Kidney (tissue), 14 donors: ENCODE measurements around the gene ITSN2. TPM values are rescaled to one million over a fixed set of nuclear protein-coding genes. Genes with fewer than 3 reads are reported as not detected.

Experiments used
- DNase-seq, 5 donors: peaks; one replicate each; pipeline ENCODE4 v3.0.0-alpha.2; 2013 to 2020
- FAIRE-seq: peaks from 2 replicates; lab custom pipeline; 2012; peaks lifted over from hg19 to GRCh38; lab: Jason Lieb, UNC
- H3K27ac ChIP-seq, 2 donors: one replicate each; pipeline ENCODE4 v1.7.0; 2013; ENCODE audit warnings: low read depth in 2 of 2, low read length in 2 of 2, inconsistent platforms in 1 of 2
- H3K27me3 ChIP-seq: one replicate; pipeline ENCODE4 v1.7.1; 2013; ENCODE audit warnings: low read length, inconsistent platforms; ENCODE audit not compliant: control insufficient read depth, insufficient read depth
- H3K36me3 ChIP-seq, 3 donors: one replicate each; pipeline versions ENCODE4 v1.7.0 to v1.7.1; 2013; ENCODE audit warnings: low read length in 3 of 3, control low read depth in 1 of 3, inconsistent platforms in 1 of 3; ENCODE audit not compliant: insufficient read depth in 3 of 3, control insufficient read depth in 2 of 3
- H3K4me1 ChIP-seq, 3 donors: one replicate each; pipeline versions ENCODE4 v1.7.0 to v1.7.1; 2013; ENCODE audit warnings: low read length in 3 of 3, inconsistent platforms in 1 of 3, low read depth in 1 of 3; ENCODE audit not compliant: control insufficient read depth in 2 of 3, insufficient read depth in 2 of 3
- H3K4me3 ChIP-seq, 3 donors: one replicate each; pipeline versions ENCODE4 v1.7.0 to v1.8.1; 2013; ENCODE audit warnings: low read length in 3 of 3, control low read depth in 1 of 3, inconsistent platforms in 1 of 3
- H3K9ac ChIP-seq, 3 donors: one replicate each; pipeline versions ENCODE4 v1.7.0 to v1.7.1; 2013; ENCODE audit warnings: low read length in 3 of 3, control low read depth in 1 of 3, inconsistent platforms in 1 of 3
- H3K9me3 ChIP-seq, 3 donors: one replicate each; pipeline versions ENCODE4 v1.7.0 to v1.7.1; 2013; ENCODE audit warnings: low read length in 3 of 3, control low read depth in 1 of 3, inconsistent platforms in 1 of 3; ENCODE audit not compliant: control insufficient read depth in 2 of 3, insufficient read depth in 1 of 3
- intact Hi-C: fragments of 100-400 bp; cut with DNase I; formaldehyde crosslinking; loops from one replicate; pipeline ENCODE4 v1.11.1; 2022
- polyA plus RNA-seq: library from polyadenylated mRNA; stranded (reverse); fragments of 350-450 nt; fragmentation: Illumina TruSeq; extraction: RNeasy Lipid Tissue Mini Kit (QIAGEN cat#74804); gene quantifications from one replicate; pipeline ENCODE4 v1.2.3, GENCODE V29; 2014; ENCODE audit warnings: low read depth, low replicate concordance; ENCODE audit not compliant: insufficient read depth
- total RNA-seq: library from RNA; stranded (reverse); fragmentation: NEBNext Ultra II Directional; extraction: Animal tissue kit (Norgen Biotek cat#: 25700); gene quantifications from one replicate; pipeline ENCODE4 v1.2.1, GENCODE V29; 2021
- TF ChIP-seq, protein P1 (sequence below): IDR thresholded peaks from 3 replicates; pipeline ENCODE4 v1.5.1; 2012; ENCODE audit warnings: mild to moderate bottlenecking, moderate library complexity, borderline replicate concordance; ENCODE audit not compliant: insufficient read depth; ENCODE audit errors: extremely low read depth
- donor health status: control.
- donor health status: control.
- donor health status: control.
- donor health status: control.
- donor health status: control.
- donor health status: DM: yes; HTN: yes; CAD: no.
- donor health status: Normal renal cell carcinoma (clear cell type).

Gene ITSN2
- total and polyA plus RNA-seq, 2 donors from 2014 or later = 20.1 to 72.8 TPM

DNA sequence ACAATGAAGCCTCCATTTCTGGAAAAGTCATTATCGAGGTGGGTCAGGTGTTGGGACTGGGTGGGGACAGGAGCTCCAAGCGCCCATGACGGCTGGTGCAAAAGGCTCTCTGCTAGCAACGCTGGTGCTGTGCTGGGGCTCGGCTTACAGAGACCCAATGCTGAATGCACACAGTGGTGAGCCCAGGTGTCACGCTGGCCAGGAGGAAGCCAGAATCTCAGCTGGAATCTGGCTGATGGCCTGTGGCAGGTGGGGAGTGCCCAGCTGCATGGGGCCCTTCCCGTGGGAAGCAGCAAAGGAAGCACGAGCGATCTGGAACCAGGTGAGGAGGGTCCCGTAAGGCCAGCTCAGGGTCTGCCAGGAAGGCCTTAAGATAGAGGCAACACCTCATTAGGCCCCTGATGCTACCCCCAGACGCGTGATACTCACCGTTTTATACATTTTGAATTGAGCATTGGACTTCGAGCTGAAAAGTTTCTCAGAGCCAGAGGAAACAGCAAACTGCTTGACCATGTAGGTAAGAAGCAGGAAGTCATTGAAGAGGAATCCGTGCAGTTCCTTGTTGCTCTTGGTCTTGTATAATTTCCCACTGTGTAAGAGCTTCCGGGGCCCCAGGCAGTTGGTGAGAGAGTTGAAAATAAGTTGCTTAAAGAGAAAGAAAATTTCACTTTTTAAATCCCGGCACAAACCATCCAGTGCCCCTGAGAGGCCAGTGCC, 150.8 kb downstream of the ITSN2 start:
- H3K4me3 ChIP-seq = no peak overlapping the region
- FAIRE-seq = no peak
- H3K27ac ChIP-seq = no peak overlapping the region
- H3K9me3 ChIP-seq = no peaks in the 10 kb centered on the region
- no peak overlapping the region for H3K9ac ChIP-seq
- peaks cover 0 to 51% (median 30%) of the 10 kb centered on the region in 3 donors for H3K36me3 ChIP-seq
- peak in 1 of 5 donors; percentile 20 for DNase-seq
- TF ChIP-seq, protein P1, sequence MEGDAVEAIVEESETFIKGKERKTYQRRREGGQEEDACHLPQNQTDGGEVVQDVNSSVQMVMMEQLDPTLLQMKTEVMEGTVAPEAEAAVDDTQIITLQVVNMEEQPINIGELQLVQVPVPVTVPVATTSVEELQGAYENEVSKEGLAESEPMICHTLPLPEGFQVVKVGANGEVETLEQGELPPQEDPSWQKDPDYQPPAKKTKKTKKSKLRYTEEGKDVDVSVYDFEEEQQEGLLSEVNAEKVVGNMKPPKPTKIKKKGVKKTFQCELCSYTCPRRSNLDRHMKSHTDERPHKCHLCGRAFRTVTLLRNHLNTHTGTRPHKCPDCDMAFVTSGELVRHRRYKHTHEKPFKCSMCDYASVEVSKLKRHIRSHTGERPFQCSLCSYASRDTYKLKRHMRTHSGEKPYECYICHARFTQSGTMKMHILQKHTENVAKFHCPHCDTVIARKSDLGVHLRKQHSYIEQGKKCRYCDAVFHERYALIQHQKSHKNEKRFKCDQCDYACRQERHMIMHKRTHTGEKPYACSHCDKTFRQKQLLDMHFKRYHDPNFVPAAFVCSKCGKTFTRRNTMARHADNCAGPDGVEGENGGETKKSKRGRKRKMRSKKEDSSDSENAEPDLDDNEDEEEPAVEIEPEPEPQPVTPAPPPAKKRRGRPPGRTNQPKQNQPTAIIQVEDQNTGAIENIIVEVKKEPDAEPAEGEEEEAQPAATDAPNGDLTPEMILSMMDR = no peak
- H3K27me3 ChIP-seq = no peaks in the 10 kb centered on the region
- H3K4me1 ChIP-seq = no peaks in the 10 kb centered on the region
- intact Hi-C loops = no loop called here

DNA sequence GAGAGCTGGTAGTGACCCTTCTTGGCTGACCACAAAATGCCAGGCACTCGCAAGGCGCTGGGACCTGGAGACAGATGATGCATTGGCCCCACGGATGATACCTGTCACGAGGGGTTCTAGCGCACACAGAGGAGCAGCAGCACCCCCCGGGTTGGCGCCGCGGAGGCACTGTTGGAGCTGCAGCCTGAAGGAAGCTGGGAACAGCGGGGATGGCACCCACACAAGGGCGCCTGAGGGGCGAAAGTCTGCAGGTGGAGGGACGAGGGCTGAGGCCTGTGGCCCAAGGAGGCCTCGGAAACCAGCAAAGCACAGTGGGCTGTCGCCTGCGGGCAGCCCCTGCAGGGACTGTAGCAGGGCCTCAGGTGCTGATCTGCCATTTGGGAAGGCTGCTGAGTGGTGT, 151.8 kb downstream of the ITSN2 start:
- no peak for FAIRE-seq
- no peak for DNase-seq
- Histone ChIP-seq H3K27ac (no peak overlapping the region), H3K9ac (no peak overlapping the region), H3K27me3 (no peaks in the 10 kb centered on the region), H3K9me3 (no peaks in the 10 kb centered on the region), H3K36me3 (peaks cover 0 to 52% (median 39%) of the 10 kb centered on the region in 3 donors), H3K4me1 (no peaks in the 10 kb centered on the region), H3K4me3 (no peak overlapping the region)
- intact Hi-C loops = no loop called here
- TF ChIP-seq, protein P1 = no peak

DNA sequence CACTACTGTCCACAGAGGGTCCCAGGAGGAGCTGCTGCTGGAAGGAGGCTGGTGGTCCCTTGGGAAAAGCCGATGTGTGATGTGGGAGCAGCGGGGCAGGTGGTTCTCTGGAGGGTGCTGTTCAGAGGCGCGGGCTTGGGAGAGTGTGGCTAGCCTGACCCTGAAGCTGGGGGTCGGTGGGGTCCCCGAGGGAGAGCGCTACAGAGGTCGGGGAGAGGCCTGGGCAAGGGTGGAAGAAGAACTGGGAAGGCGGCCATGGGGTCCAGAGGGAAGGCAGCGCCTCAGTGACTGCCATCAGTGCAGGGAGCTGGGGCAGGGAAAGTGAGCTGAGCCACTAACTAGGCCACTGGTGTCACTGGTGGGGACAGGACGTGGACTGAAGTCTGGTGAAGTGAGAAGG, 153.0 kb downstream of the ITSN2 start:
- no peaks in the 10 kb centered on the region for H3K27me3 ChIP-seq
- H3K27ac ChIP-seq = no peak overlapping the region
- intact Hi-C loops = no loop called here
- FAIRE-seq = no peak
- no peaks in the 10 kb centered on the region for H3K9me3 ChIP-seq
- TF ChIP-seq, protein P1 = no peak
- peaks cover 0 to 63% (median 39%) of the 10 kb centered on the region in 3 donors for H3K36me3 ChIP-seq
- no peaks in the 10 kb centered on the region for H3K4me1 ChIP-seq
- no peak overlapping the region for H3K9ac ChIP-seq
- no peak overlapping the region for H3K4me3 ChIP-seq
- DNase-seq = no peak
